DMS153 treated with DMSO at 0.1 percent for 48 hours (cell line): ENCODE data around the gene SGTA.

ENCODE experiments used
- DNase-seq: peaks from one replicate; lab custom pipeline; 2025; ENCODE audit not compliant: unreplicated experiment; lab: John Stamatoyannopoulos, UW

SGTA gene

DNA sequence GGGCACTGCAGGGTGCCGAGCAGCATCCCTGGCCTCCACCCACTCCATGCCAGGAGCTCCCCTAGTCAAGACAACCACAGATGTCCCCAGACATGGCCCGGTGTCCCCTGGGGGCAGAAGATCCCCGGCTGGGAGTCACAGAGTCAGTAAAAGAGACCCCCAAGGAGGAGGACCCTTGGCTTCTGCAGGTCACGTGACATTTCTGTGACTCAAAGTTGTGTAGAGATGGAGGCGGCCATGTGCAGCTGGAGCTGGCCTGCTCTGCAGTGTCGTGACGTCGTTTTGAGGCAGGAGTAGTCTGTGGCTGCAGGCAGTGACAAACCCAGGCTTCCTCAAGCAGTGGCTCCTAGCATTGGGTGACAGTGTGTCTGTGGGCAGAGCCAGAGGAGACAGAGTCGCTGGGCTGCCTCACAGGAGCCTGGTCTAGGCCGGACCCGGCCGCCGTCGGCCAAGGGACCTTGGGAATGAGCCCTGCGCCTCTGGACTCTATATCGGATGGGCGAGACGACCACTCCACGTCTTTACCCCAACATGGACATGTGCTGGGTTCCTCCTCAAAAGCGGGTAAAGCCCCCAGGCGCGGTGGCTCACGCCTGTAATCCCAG lies 54.2 kb downstream of the SGTA start:
- no peak for DNase-seq

DNA sequence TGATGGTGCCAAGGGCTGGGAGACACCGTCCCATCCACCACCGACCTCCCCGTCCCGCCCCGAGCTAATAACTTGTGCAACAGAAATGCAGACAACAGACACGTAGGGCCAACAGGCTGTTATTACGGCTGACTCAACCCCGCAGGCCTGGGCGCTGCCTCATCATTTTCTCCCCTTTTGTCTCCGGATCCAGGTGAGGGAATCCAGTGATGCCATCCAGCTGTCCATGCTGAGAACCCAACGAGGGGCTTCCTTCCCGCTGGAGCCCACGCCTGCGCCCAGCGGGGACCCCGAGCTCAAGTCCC lies 55.5 kb downstream of the SGTA start:
- DNase-seq, result no peak

DNA sequence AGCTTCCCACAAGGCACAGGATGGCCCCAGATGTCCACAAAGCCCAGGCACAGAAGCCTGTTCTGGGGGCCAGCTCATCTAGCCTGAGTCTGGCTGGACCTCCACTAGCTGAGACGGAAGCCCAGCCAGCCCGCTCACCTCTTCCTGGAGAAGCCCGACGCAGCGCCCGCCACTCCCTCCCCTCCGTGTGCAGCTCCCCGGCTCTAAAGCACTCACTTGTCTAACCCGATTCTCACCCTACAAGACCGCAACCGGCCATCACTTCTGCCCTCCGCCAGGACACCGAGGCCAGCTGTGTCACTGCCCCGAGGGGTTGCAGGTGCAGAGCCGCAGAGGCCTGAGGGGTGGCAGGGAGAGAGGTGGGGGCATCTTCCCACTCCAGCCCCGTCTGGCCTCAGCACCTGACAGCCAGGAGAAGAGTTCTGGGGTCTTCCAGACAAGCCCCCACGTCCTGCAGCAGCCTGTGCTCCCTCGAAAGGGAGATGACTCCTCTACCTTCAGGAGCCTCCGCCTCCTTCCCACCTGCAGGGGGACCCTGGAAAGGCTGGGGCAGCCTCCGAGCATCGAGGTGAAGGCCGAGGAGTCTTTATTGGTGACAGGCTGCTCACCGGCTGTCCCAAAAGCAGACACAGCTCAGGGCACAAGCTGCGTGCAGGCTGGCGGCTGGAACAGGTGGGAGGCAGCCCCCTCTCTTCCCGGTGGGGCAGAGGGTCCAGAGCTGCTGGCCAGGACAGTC lies 56.0 kb downstream of the SGTA start:
- no peak for DNase-seq

DNA sequence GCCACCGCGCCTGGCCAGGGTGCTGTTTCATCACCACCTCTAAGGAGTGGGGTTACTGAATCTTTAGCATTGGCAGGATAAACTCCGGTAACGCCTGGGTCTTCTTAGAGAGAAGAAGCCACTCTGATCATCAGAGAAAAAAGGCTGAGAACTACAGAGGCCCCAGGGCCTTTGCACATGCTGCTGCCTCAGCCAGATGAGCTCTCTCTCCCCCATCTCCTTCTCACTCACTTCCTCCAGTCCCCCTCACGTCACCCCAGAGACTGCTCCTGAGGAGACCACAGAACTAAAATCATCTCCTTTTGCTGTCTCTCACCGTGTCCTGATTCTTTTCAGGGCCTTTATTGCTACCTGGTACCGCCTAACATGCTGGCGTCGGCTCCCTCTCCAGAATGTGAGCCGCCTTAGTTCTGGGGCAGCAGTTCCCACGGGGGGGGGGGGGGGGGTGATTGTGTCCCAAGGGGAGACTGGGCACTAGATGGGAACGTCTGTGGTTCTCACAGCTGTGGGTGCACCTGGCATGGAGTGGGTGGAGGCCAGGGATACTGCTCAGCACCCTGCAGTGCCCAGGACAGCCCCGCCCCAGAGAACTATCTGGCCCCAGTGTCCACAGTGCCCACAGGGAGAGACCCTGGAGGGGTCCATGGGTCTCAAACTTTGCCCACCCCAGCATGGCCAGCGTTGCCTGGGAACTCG lies 56.8 kb downstream of the SGTA start:
- no peak for DNase-seq

DNA sequence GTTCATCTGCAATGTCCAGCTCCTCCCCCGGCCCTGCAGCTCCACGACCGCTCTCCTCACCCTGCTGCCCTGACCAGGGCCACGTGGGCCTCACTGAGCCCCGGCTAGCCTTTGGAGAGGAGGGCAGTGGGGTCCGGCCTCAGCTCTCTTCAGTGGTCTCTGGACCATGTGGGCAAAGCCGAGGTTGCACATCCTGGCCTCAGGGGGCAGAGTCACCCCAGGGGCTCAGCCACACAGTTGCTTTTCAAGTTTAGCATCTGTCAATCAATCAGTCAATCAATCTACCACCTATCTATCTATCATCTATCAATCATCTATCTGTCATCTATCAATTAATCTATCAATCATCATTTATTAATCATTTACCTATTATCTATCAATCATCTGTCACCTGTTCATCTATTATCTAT lies 58.9 kb downstream of the SGTA start:
- no peak for DNase-seq

DNA sequence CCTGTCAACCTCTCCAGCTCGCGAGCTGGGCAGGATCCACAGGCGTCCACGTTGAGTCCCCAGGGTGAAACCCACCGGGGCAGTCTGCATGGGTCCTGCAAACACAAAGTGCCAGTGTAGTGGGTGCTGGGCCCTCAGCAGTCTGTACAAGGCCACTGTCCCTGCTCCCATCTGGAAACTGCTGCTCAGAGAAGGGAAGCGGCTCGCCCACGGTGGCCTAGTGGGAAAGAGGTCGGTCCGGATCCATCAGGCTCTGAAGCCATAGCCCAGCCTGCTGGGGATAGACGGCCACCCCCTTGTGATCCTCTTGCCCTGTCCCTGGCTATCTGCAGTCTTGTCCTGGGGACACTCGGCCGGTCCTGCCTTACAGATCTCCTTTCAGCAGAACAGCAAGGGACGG lies 59.3 kb downstream of the SGTA start:
- DNase-seq, result no peak

DNA sequence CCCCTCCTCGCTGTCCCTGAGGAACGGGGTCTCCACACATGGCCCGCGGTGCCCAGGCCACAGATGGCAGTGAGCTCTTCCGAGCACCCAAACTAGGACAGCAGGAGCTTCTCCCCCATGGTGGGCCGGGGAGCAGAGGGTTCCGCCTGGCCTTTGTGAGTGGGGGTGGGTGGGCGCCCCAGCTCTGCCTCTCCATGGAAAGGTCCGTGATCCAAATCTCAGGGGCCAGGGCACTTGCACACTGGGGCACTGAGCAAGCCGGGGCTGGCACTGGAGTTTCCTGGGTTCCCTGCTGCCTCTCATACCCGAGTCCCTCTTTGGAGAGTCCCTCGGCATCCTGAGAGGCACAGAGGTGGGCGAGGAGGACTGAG lies 59.7 kb downstream of the SGTA start:
- no peak for DNase-seq

DNA sequence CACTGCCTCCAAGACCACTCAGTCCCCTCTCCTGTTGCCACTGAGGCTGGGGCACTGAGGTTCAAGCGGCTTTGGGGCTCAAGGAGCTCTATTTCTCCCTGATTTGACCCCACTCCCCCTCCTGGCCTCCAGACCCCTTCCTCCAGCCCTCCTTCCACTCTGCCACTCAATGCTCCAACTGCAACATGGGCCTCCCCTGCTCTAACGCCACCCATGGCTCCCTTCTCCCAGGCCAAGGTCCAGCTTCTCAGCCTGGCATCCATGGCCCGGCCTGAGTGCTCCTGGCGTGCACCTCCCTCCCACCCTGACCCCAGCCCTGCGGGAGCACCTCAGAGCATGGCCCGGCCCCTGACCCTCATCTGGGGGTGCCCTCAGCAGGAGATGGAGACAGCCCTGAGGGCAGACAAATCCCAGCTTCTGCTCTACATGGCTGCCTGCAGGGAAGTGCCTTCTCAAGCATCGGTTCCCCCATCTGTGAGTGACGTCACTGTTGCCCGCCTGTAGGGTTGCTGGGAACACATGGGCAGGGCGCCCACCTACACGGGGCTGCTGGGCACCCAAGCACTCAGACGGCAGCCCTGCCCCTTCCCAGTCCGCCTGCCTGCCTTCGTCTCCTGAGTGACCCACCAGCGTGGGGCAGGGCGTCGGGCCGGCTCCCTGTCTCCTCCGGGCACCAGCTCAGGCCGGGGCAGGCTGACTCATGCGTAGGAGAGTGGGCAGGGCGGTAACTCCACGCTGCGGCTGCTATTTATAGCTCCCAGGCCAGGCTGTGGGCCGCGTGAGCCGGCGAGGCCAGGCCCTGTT lies 60.3 kb downstream of the SGTA start:
- no peak for DNase-seq

DNA sequence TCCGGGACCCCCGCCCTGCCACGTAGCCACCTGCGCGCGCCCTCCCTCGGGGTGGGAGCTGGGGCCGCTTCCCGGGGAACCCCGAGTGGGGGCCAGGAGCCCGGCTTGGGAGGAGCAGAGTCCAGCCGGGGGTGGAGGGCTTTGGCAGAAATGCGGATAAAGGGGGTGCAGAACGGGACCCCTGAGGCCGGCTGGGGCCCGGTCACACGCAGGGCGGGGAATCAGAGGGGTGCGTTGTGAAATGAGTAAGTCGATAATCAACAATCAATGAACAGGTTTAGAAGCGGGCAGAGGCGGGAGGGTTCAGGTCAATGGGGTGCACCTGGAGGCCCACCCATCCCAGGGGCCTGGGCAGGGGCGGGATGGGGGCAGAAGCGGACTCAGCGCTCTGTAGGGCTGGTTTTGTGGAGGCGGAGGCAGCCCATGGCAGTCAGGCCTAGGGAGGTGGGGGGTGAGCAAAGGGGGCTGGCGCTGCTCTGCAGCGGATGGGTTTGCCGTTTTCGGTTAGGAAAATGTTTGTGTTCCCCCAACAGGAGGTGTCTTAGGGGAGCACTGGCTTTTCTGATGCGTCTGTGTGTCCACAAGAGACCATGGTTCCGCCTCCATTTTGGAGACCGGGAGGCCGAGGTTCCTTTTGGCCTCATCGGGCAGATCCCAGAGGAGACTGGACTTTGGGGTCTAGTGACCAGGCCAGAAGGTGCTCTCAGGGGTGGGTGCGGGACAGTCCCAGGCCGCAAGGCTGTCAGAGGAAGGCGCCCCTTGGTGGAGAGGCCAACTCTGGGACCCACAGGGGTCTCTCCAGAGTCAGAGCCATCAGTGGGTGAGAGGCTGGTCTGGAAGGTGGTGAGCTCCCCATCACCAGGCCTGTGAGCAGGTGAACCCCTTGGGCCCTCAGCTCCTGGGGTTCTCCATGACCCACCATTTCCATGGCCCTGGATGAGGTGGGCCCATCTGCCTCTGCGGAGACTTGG lies 61.2 kb downstream of the SGTA start:
- no peak for DNase-seq

DNA sequence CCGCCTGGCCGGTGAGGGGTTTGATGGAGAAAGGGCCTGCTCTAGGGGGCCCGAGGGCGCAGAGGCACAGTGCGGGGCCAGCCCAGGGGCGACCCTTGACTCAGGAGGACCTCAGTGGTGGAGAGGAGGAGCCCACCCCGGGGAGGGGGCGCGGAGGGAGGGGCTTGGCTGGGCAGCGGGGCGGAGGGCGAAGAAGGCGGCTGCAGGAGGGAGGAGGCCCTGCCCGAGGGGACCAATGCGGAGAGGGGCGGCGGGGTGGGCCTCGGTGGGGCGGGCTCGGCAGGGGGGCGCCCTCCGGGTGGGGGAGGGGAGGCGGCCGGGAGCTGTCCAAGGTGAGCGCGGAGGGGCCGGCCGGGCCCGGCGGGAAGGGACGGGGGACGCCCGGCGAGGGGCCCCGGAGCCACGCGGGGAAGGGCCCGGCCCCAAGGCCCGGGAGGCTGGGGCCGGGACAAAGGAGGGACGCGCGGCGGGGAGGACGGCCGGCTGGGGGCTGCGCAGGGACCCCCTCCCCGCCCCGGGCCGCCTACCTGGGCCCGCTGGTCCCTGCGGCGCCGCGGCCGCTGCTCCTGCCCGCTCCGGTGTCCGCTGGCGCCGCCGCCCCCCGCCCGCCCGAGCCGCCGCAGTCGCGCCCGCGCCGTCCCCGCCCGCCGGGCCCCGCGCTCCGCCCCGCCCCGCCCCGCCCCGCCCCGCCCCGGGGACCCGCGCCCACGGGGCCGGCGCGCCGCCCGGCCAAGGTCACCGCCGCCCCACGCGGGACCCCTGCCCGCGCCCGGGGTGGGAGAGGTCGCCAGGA lies 62.1 kb downstream of the SGTA start, which contains the start of gene DIRAS1:
Gene DIRAS1 (minus strand): TSS at position 596 of the 793 bp plus-strand sequence. CDS start 3,566 bp downstream, outside the sequence.
- no peak for DNase-seq

DNA sequence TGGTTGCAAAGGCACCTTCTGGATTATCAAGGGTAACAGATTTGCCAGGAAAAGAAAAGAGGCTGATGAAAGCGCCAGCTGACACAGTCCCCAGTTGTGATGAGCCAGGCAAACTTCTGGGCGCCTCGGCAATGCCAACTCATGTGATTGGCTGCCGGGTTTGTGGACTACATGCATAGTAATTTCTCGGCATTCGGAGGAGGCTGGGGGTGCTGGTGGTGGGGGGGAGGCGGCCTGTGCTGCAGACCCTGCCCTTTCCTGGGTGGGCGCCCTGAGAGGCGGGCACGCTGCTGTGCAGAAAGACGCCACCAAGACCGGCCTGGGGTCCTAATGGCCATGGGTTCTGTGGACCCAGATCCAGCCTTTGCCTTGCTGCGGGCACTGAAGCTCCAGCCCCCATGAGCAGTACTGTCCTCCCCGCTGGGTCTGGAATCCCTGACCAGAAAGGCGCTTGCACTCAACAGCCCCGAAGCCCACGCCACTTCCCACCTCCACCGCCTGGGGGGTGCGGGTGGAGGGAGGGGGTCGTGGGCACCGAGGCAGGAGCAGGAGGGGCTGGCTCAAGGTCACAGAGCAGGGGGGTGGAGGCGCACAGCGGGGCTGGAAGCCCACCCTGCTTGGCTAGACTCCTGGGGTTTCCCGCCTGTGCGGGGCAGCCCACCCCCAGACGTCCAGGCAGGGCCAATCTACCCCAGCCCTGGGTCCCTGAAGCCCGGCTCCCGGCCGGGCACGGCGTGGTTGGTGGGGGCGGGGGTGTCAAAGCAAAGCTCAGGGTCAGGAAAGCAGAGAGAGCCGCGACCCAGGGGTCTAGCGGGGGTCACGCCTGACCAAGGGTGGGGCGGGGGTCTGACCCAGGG lies 62.9 kb downstream of the SGTA start:
- no peak for DNase-seq

DNA sequence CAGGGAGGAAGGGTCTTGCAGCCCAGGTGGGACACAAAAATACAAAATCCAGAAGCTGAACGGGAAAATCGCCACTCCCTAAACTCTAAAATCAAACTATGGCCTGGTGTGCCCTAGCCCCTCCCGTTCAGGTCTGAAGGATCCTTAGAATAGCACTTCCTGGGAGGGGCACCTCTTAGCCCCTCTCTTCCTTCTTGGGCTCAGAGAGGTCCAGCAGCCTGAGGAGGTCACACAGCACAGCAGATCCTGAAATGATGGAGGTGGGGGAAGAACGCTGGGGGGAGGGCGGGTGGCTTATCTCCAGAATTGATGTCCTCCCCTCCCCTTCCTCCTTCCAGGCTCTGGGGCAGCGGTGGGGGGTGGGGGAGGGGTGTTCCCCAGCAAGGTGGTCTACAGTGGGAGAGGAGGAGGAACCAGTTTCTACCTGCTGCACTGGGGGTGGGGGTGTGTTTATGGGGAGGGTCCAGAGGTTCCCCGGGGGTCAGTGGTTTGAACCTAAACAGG lies 63.8 kb downstream of the SGTA start:
- no peak for DNase-seq

DNA sequence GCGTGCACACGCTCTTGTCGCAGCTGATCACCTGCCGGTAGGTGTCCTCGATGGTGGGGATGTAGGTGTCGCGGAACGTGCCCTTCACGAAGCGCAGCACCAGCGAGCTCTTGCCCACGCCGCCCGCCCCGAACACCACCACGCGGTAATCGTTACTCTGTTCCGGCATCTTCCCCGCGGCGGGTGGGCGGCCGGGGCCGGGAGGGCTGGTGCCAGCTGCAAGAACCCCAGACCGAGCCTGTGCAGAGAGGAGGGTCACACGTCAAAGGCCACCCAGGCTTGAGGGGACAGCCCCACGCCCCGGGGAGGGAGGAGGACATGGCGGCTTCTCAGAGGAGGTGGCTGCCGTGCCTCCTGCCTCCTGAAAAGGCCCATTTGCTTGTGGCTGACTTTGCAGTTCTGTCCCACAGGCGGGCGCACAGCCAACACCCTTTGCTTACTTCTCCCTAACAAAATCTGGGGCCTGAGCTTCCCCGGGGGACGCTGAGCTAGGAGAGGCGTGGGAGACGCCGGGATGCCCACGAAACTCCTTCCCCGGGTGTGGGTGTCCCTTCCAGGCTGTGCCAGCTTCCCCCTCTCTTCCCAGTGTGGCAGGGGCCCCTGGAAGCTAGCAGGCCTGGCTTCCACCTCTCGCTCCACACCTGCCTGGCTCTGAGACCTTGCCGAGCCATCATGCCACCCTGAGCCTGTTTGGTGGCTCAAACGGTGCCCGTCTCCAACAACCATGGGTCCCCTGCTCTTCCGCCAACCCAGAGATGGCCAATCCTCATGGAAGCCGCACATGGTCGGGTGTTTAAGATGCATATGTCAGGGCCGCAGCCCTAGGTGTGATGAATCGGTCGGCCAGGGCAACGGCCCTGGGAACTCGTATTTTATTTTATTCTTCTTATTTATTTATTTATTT lies 65.2 kb downstream of the SGTA start:
- no peak for DNase-seq

DNA sequence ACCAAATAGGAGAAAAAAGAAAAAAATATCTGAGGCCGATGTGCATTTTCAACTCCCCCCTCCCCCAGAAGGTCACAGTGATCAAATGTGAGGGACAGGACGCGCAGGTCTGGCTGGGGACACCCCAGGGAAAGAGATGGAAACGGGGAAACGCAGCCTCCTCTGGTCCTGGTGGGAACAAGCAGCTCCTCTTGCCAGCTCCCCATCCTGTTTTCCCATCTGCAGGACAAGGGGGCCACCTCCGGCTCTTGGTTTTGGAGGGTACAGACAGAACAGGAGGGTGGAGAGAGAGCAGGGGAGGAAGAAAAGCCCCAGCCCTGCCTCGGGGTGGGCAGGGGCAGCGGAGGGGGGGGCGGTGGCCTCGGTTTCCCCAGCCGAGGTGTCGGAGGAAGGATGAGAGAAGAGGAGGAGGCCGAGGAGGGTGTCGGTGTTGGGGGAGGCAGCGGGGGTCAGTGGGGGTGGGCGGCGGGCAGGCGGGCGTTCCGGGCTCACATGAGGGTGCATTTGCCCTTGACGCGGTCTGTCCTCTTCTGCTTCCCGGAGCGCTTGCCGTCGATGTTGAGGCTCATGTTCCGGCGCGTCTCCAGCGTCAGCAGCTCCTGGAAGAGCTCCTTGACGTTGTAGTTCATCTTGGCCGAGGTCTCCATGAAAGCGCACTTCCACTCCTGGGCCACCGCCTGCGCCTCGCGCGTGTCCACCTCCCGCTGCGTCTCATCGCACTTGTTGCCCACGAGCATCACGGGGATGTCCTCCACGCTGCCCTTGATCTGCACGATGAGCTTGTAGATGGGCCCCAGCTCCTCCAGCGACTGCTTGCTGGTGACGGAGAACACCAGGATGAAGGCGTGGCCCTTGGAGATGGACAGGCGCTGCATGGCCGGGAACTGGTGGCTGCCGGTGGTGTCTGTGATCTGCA lies 66.1 kb downstream of the SGTA start:
- no peak for DNase-seq

DNA sequence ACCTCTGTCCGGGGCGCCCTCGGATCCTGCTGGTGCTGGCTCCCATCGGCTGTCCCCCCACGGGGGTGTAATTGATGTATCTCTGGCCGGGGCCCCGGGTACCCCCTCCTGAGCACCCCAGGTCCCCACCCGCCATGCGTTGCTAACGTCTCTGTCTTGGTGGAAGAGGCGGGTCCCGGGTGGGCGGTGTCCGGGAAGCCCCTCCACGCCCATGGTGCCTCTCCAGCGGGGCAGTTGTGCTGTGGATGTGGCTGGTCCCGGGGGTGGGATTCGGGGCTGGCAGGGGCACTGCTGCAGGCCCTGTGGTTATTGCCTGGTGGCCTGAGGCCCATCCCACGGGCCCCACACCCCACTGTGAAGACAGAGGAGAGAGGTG lies 66.8 kb downstream of the SGTA start:
- no peak for DNase-seq

DNA sequence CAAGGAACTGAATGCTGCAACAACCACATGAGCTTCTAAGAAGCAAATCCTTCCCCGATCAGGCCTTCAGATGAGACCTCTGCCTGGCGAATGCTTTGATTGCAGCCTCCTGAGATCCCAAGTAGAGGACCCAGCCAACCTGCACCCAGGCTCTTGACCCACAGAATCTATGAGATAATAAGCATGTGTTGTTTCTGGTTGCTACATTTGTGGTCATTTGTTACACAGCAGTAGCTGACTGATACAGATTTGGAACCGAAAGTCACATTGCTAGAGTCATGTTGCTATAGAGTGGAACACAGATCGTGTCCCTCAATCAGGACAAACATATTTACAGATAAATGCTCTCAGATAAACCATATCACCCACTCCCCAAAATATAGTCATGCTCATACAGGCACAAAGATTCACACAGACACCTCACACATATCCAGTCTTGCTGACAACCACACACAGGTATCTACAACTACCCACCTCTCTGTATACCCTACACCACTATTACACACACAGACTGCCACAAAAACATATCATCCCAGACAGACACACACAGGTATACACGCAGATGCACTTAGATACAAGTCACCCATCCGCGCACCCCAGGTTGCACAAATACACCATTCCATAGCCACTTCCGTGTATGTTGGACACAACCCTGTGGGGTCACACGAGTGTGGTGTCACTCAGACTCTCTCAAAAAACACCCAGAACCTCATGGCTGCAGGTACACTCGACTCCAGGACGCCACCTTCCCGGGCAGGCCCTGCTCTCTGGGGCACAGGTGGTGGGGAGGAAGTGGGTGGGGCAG lies 67.4 kb downstream of the SGTA start:
- no peak for DNase-seq
